Choroid plexus epithelial cell (primary cell): ENCODE measurements around the gene COL11A2.

Experiments
- DNase-seq: peaks from one replicate; pipeline ENCODE4 v3.0.0-alpha.2; 2010; ENCODE audit warnings: low read depth
- H3K4me3 ChIP-seq: 2 replicates; pipeline ENCODE4 v1.5.1; 2011; ENCODE audit warnings: low read depth, mild to moderate bottlenecking, control low read depth, low read length, moderate library complexity
- CTCF ChIP-seq: conservative IDR thresholded peaks from 2 replicates; pipeline ENCODE4 v1.5.1; 2011; ENCODE audit warnings: low read depth, mild to moderate bottlenecking, control low read depth, inconsistent platforms, low read length, moderate library complexity

Gene COL11A2

DNA sequence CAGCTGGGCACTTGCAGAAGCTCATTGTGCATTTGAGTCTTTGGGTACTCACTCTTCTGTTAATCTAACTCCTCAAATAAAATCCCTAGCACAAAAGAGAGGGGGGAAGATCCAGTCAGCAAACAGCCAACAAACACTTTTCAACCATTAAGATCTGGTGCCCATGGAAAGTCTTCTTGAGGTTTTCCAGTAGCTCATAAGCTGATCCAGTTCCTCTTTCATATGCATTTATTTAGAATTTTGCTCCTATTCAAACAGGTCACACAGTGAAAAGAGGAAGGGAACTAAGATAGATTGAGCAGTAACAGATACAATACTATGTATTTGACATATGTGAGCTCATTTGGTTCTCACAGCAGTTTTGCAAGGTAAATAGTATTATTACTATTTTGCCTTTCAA is 77.9 kb downstream of the COL11A2 start:
- TF ChIP-seq CTCF = no peak
- no peak for DNase-seq
- H3K4me3 ChIP-seq = no peak overlapping the region

GRCh38 chr6:33113755-33114154 is 78.5 kb downstream of the COL11A2 start:
- DNase-seq = no peak
- no peak for TF ChIP-seq CTCF
- H3K4me3 ChIP-seq = no peak overlapping the region
